Stimulated activated CD4-positive, alpha-beta T cell treated with anti-CD3 and anti-CD28 coated beads, Interleukin-4, amount 100 ng/mL, for 48 hours (primary cell): Measurements from ENCODE around the gene LCE1F.

Experiments used
- DNase-seq, 2 donors: peaks; one replicate each; pipeline ENCODE4 v3.0.0-alpha.2; 2020; ENCODE audit warnings: low read depth in 2 of 2

Gene LCE1F

DNA sequence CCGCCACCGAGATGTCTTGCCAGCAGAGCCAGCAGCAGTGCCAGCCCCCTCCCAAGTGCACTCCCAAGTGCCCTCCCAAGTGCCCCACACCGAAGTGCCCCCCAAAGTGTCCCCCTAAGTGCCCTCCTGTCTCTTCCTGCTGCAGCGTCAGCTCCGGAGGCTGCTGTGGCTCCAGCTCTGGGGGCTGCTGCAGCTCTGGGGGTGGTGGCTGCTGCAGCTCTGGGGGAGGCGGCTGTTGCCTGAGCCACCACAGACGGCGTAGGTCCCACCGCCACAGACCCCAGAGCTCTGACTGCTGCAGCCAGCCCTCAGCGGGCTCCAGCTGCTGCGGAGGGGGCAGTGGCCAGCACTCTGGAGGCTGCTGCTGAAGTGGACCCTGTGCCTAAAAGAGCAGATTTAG lies 1.4 kb downstream of the LCE1F start:
- DNase-seq: no peak

DNA sequence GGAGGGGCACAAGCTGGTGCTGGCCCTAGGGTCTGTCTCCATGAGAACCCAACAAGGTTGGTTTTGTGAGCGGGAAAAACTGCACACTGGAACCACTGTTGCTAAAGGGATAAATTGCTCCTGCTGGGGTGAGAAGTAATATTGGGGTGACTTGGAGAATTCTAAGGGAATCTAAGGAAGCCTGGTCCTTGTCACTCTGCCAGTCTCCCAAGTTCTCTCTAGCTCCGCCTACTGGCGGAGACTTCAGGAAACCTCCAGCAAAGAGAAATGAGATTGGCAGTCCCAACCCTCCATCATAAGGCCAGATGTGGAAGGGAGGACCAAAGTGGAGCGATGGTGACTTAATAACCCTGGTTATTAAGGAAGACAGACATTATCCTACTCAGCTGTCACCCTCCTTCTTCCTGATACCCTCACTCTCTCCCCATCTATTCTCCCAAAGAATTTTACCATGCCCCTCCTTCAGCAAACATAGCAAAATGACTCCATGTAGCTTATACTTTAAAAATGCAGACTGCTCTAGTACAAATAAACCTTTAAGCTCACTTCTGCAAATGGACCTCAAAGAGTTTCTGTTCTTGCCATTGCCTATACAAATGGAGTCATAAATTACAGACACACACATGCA lies 2.7 kb downstream of the LCE1F start:
- no peak for DNase-seq

DNA sequence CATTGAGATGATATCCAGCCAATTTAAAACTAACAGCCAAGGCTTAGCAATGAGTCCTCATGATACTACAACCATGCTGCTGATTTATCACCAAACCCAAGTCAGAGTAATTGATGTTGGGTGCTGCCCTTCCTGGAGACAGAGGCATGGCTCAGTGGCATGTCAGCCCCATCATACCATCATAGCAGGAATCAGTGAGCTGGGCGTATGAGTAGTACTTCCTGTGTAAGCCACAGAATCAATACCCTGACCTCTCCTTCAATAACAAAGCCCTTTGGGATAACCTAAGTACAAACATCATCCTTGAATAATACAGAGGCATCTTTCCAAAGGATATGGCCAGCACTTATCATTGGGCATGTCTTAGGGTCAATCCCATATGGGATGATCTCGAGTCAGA lies 8.2 kb downstream of the LCE1F start:
- no peak for DNase-seq

DNA sequence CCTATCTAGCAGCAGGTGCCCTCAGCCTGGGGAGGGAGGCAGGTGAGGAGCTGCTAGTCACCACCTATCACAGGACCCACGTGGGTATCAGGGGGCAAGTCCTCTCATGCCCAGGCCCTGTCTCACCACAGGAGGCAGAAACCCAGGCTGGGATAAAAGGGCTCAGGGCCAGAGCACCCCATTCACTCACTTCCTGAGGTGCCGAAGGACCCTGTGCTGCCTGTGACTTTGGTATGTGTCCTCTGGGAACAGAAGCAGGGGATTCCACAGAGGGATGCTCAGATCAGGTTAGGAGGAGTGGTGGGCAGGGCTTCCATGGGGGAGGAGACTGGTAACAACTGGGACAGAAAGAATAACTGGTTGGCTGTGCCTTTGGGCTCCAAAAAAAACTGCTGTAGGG lies 11.1 kb downstream of the LCE1F start, which contains the start of gene LCE1E:
Gene LCE1E (plus strand): TSS at position 181 of the 400 bp plus-strand sequence. CDS start 1,043 bp downstream, outside the sequence.
- DNase-seq: no peak

DNA sequence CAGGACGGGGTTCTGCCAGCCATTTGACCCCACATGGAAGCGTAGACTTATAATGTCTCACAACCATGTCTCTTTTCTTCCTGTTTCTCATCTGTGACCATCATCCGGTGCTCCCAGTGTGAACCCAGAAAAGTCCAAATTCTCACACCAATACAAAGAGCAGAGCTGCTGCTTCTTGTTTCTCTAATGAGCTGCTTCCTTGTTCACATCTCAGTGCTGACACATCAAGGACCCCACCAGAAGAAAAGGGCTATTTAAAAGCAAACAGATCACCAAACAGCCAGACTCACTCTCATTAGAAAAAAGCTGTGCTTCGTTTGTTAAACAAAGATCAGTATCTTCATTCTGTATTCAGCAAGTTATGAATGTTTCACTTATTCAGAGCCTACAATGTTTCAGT lies 20.7 kb downstream of the LCE1F start:
- DNase-seq: no peak

DNA sequence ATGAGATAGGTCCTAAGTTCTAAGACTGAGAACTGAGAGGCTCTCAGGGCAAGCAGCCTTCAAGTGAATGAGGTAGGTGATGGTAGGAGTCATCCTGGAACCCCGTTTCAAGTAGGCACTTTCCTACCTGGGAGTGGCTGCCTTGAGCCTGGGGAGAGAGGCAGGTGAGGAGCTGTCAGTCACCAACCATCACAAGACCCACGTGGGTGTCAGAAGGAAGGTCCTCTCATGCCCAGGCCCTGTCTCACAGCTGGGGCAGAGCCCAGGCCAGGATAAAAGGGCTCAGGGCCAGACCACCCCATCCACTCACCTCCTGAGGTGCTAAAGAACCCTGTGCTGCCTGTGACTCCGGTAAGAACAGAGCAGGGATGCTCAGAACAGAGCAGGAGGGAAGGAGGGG lies 21.5 kb downstream of the LCE1F start, which contains the start of gene LCE1D:
Gene LCE1D (plus strand): TSS at position 301 of the 400 bp plus-strand sequence. CDS start 1,074 bp downstream, outside the sequence.
- no peak for DNase-seq

DNA sequence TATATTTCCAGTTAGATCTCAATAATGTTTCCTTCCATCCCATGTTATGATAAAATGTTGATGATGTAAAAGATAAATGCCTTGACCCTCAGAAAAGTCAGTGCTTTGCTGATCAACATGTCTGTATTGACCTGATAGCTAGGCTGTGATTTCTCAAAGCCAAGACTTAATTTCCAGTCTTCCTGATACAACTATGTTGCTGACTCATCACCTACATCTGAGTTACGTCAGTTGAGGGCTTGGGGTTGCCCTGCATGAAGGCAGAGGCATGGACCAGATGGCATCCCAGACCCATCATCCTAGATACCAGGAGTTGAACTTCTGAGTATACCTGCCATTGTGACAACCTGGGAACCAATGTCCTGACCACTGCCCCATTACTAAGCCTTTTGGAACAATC lies 26.4 kb downstream of the LCE1F start:
- no peak for DNase-seq

DNA sequence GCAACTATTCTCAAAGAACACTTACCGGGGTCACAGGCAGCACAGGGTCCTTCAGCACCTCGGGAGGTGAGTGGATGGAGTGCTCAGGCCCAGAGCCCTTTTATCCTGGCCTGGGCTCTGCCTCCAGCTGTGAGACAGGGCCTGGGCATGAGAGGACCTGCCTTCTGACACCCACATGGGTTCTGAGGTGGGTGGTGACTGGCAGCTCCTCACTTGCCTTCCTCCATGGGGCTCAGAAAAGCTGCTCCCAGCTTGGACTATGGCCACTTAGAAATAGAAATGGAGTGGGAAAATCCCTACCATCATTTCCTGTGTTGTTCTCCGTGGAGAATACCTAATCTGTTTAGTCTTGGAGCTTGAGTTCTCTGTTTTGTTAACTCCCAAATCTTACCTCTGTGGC lies 31.6 kb downstream of the LCE1F start, which contains the start of gene LCE1C:
Gene LCE1C (minus strand): TSS at position 76 of the 400 bp plus-strand sequence. CDS start 1,173 bp downstream, outside the sequence.
- DNase-seq: no peak

DNA sequence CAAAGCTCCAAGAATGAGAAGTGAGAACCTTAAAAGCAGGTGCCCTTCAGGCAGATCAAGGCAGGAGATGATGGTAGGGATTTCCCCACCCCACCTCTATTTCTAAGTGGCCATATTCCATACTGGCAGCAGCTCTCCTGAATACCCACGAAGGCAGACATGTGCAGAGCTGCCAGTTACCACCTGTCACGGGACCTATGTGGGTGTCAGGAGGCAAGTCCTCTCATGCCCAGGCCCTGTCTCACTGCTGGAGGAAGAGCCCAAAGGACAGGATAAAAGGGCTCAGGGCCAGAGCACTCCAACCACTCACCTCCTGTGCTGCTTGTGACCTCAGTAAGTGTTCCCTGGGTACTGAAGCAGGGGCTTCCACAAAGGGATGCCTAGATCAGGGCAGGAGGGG lies 36.1 kb downstream of the LCE1F start:
- DNase-seq: no peak

DNA sequence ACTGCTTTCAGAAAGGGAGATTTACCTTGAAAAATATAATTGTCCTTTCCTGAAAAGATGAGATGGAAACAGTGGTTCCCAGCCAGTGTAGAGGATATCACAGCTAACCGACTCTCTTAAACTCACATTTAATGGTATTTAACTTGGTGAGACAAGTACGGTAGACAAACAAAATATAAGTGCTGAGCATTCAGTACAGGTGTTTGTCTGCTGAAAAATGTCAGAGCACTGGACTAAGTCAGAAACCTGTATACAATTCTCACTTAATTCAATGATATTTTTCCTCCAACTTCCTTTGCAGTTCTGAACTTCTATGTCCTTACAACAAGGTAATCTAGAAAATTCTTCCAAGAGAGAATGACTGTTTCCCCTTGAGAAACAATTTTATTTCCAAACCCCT lies 36.7 kb downstream of the LCE1F start, which contains the start of gene LCE1B:
Gene LCE1B (plus strand): TSS at position 301 of the 400 bp plus-strand sequence. CDS start 476 bp downstream, outside the sequence.
- no peak for DNase-seq

DNA sequence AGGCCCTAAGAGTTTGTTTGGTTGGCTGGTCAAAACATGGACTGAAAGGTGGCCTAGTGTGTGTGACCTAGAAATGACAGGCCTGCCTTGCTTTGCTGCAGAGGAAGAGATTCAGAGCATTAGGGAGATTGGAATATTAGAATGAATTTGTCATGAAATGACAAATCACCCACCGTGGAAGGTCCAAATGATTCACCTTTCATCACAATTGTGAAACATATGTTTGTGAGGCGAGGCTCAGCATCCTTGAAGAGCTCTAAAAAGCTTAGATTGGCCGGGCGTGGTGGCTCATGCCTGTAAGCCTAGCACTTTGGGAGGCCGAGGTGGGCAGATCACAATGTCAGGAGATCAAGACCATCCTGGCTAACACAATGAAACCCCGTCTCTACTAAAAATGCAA lies 42.4 kb downstream of the LCE1F start:
- no peak for DNase-seq

DNA sequence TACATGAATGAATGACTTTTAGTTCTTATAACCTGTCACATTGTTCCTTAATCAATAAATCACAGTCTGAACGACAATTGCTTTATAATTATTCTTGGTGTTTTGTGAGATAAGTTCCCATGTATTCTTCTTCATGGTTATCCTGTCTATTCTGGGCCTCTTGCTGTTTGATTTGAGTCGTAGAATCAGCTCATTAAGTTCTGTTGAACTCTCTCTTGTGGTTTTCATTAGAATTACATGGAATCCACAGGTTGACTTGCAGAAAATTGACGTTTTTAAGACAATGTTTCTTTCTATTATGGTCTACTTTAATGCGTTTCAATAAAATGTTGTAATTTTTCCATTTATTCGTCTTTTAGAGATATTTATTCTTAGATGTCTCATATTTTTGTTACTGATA lies 48.4 kb downstream of the LCE1F start:
- DNase-seq: no peak

DNA sequence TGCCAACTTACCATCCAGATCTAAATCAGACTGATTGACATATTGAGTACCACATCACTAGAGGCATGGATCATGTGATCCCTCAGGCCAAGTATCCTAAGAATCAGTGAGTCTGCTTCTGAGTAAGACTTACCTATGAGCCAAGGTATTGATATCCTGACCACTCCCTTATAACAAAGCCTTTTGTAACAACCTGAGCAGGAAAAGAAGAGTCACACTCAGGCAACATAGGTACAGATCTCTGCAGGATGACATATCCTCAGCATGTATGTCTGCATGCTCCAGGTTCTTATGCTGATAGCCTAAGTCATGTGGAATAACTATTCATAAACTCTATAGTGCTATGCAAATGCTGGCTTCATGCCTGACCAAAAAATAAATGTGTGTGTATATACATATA lies 50.0 kb downstream of the LCE1F start:
- no peak for DNase-seq
